HepG2 (cell line): ENCODE data around the gene RAB42. TPM values are rescaled to one million over a fixed set of nuclear protein-coding genes. Genes with fewer than 3 reads are reported as not detected.

Experiments
- ATAC-seq: fragments of 200-7000 bp; cut with Tn5 transposase; 3 replicates; pipeline ENCODE4 v1.9.1; 2020; ENCODE audit warnings: mild to moderate bottlenecking, moderate library complexity
- BruUV-seq: library from RNA; stranded (reverse); fragments of 400-500 nt; replicated peaks from 2 replicates; lab custom pipeline; 2021; lab: Mats Ljungman, UMichigan
- CTCF ChIA-PET: fragments of 300-600 bp; formaldehyde crosslinking; extraction: SDS; loops from one replicate; lab custom pipeline; 2021; ENCODE audit warnings: low total read pairs, inconsistent platforms, low intra/inter-chr PET ratio; lab: Yijun Ruan, JAX
- POLR2A ChIA-PET: fragments of 350-600 bp; sonication (Branson Sonifier 250); formaldehyde crosslinking; loops from one replicate; lab custom pipeline; 2020; ENCODE audit warnings: antibody characterized with exemption, inconsistent platforms; lab: Yijun Ruan, JAX
- DNase-seq: peaks from one replicate; pipeline ENCODE4 v3.0.0-alpha.2; 2015; ENCODE audit warnings: low spot score
- FAIRE-seq: peaks from 3 replicates; lab custom pipeline; 2011; peaks lifted over from hg19 to GRCh38; lab: Jason Lieb, UNC
- H2AFZ ChIP-seq: one replicate; pipeline ENCODE4 v1.6.1; 2011; ENCODE audit warnings: low read length, inconsistent platforms
- H3K27ac ChIP-seq: fragments of 300-600 bp; 3 replicates; pipeline ENCODE4 v1.8.0; 2011; ENCODE audit warnings: mixed run types, mild to moderate bottlenecking, mixed read lengths, low read length, inconsistent platforms; ENCODE audit not compliant: insufficient read depth; ENCODE audit errors: extremely low read length
- H3K27me3 ChIP-seq, 2 experiments: fragments of 200-600 bp in 1 of 2; 2 replicates in 1 of 2; 3 replicates in 1 of 2; pipeline versions ENCODE4 v1.6.0 to v1.8.0; 2011; ENCODE audit warnings: low read length in 2 of 2, mild to moderate bottlenecking in 2 of 2, moderate library complexity in 2 of 2, inconsistent platforms in 1 of 2; ENCODE audit not compliant: insufficient read depth in 2 of 2, control insufficient read depth in 1 of 2
- H3K36me3 ChIP-seq, 2 experiments: fragments of 200-600 bp in 1 of 2; replicated peaks in 1 of 2; 2 replicates in 1 of 2; 3 replicates in 1 of 2; pipeline versions ENCODE4 v1.5.1 to v1.8.0; 2011; ENCODE audit warnings: low read length in 2 of 2, inconsistent platforms in 1 of 2; ENCODE audit not compliant: insufficient read depth in 2 of 2, control insufficient read depth in 1 of 2
- H3K4me1 ChIP-seq: 2 replicates; pipeline ENCODE4 v1.5.1; 2012; ENCODE audit warnings: low read length, inconsistent platforms; ENCODE audit not compliant: insufficient read depth
- H3K4me2 ChIP-seq: 2 replicates; pipeline ENCODE4 v1.6.0; 2011; ENCODE audit warnings: low read depth, low read length, inconsistent platforms
- H3K4me3 ChIP-seq, 3 experiments: fragments of 200-600 bp in 1 of 3; sonication (generic), shearing (Covaris generic) in 1 of 3; replicated peaks in 1 of 3; 2 replicates each; pipeline ENCODE4 v1.5.1; 2011 to 2016; ENCODE audit warnings: low read length in 3 of 3, inconsistent platforms in 2 of 3, low read depth in 2 of 3, mild to moderate bottlenecking in 2 of 3, control low read depth in 1 of 3, mixed read lengths in 1 of 3; ENCODE audit not compliant: insufficient read depth in 1 of 3
- H3K79me2 ChIP-seq: one replicate; pipeline ENCODE4 v1.6.1; 2011; ENCODE audit warnings: low read length, inconsistent platforms; ENCODE audit not compliant: insufficient read depth
- H3K9ac ChIP-seq: 2 replicates; pipeline ENCODE4 v1.6.0; 2011; ENCODE audit warnings: mild to moderate bottlenecking, low read depth, low read length, inconsistent platforms; ENCODE audit not compliant: insufficient read depth
- H3K9me3 ChIP-seq: 2 replicates; pipeline ENCODE4 v1.5.1; 2012; ENCODE audit warnings: mild to moderate bottlenecking, low read length
- H4K20me1 ChIP-seq: 2 replicates; pipeline ENCODE4 v1.6.0; 2011; ENCODE audit warnings: inconsistent platforms, mild to moderate bottlenecking, low read length, moderate library complexity; ENCODE audit not compliant: insufficient read depth
- EEA1 ChIP-seq: sonication (generic); formaldehyde crosslinking; IDR thresholded peaks from 2 replicates; pipeline ENCODE4 v1.5.1; 2020; ENCODE audit warnings: mild to moderate bottlenecking, missing genetic modification reagents, borderline replicate concordance
- EP300 ChIP-seq, 3 experiments: sonication (generic) in 1 of 3; formaldehyde crosslinking in 1 of 3; IDR thresholded peaks; 2 replicates each; pipeline versions ENCODE4 v1.5.1 to v1.6.1; 2011 to 2020; ENCODE audit warnings: low read depth in 2 of 3, low read length in 2 of 3, borderline replicate concordance in 1 of 3, improper control_type of control experiment in 1 of 3, mild to moderate bottlenecking in 1 of 3, missing genetic modification reagents in 1 of 3, moderate library complexity in 1 of 3
- ERF ChIP-seq: IDR thresholded peaks from 2 replicates; pipeline ENCODE4 v1.6.1; 2018; ENCODE audit warnings: missing biosample characterization, missing genetic modification reagents
- FOXM1 ChIP-seq: sonication (generic); formaldehyde crosslinking; IDR thresholded peaks from 2 replicates; pipeline ENCODE4 v1.5.0; 2020; ENCODE audit warnings: missing genetic modification reagents
- GFI1 ChIP-seq: sonication (generic); formaldehyde crosslinking; IDR thresholded peaks from 2 replicates; pipeline ENCODE4 v1.5.0; 2020; ENCODE audit warnings: missing genetic modification reagents, mild to moderate bottlenecking, borderline replicate concordance
- HOMEZ ChIP-seq: IDR thresholded peaks from 2 replicates; pipeline ENCODE4 v1.6.1; 2016; ENCODE audit warnings: low read depth
- KLF16 ChIP-seq, 2 experiments: sonication (generic) in 1 of 2; formaldehyde crosslinking in 1 of 2; IDR thresholded peaks; 2 replicates each; pipeline versions ENCODE4 v1.6.1 to v1.8.0; 2016 to 2023; ENCODE audit warnings: missing genetic modification reagents in 2 of 2, missing compliant biosample characterization in 1 of 2
- MIER3 ChIP-seq: IDR thresholded peaks from 2 replicates; pipeline ENCODE4 v1.6.1; 2016; ENCODE audit warnings: missing compliant biosample characterization, borderline replicate concordance
- MYPOP ChIP-seq: sonication (generic); formaldehyde crosslinking; IDR thresholded peaks from 2 replicates; pipeline ENCODE4 v1.8.1; 2023; ENCODE audit warnings: mild to moderate bottlenecking, moderate library complexity, missing genetic modification reagents
- NFKBIZ ChIP-seq: IDR thresholded peaks from 2 replicates; pipeline ENCODE4 v1.6.1; 2018; ENCODE audit warnings: missing genetic modification reagents, missing compliant biosample characterization
- RAD21 ChIP-seq: fragments of 450-650 bp; formaldehyde crosslinking; IDR thresholded peaks from 2 replicates; pipeline ENCODE4 v1.5.0; 2020; ENCODE audit warnings: mild to moderate bottlenecking
- SMC3 ChIP-seq: IDR thresholded peaks from 2 replicates; pipeline ENCODE4 v1.6.1; 2011; ENCODE audit warnings: low read length, improper control_type of control experiment
- STAG1 ChIP-seq: sonication (generic); formaldehyde crosslinking; IDR thresholded peaks from 2 replicates; pipeline ENCODE4 v1.4.0; 2020; ENCODE audit warnings: missing genetic modification reagents
- TEAD3 ChIP-seq: optimal IDR thresholded peaks from 2 replicates; pipeline ENCODE3; 2016; ENCODE audit warnings: borderline replicate concordance
- ZNF770 ChIP-seq: sonication (generic); formaldehyde crosslinking; IDR thresholded peaks from 2 replicates; pipeline ENCODE4 v1.5.0; 2020; ENCODE audit warnings: mild to moderate bottlenecking, missing genetic modification reagents
- ZNF784 ChIP-seq: sonication (generic); formaldehyde crosslinking; IDR thresholded peaks from 2 replicates; pipeline ENCODE4 v1.5.1; 2020; ENCODE audit warnings: missing genetic modification reagents, mild to moderate bottlenecking, borderline replicate concordance
- WGBS: methylation state at CpG from one replicate; pipeline ENCODE4 v1.1.6; 2017; ENCODE audit warnings: low lambda C conversion rate; 5-methylcytosine and 5-hydroxymethylcytosine counted together
- in situ Hi-C: cut with HindIII; loops from 2 replicates; pipeline ENCODE4 v1.10.0; 2017; ENCODE audit warnings: low pct_unique_long_range_greater_than_20kb; ENCODE audit not compliant: extremely low pct_ligation_motif_present
- intact Hi-C: fragments of 100-400 bp; cut with micrococcal nuclease; formaldehyde crosslinking; loops from one replicate; pipeline ENCODE4 v1.10.0; 2022; ENCODE audit not compliant: unreplicated experiment
- polyA plus RNA-seq, 8 experiments: library from polyadenylated mRNA; depleted of rRNA in 3 of 8; stranded (reverse) in 7 of 8; unstranded in 1 of 8; fragments of >200 nt; fragmentation: Illumina TruSeq in 4 of 8; extraction: Trizol in 4 of 8; gene quantifications; 2 replicates each; pipeline versions ENCODE4 v1.2.1 to v1.2.3, GENCODE V29; 2011 to 2016; ENCODE audit warnings: low read depth in 4 of 8, missing spikeins in 1 of 8, mixed read lengths in 1 of 8; ENCODE audit not compliant: insufficient read depth in 1 of 8
- total RNA-seq, 5 experiments: library from RNA; depleted of rRNA; stranded (reverse); fragments of >200 nt; fragmentation: Illumina TruSeq; extraction: Trizol; gene quantifications; 2 replicates each; pipeline ENCODE4 v1.2.3, GENCODE V29; 2016; ENCODE audit warnings: low read depth in 1 of 5

The RAB42 gene
- total and polyA plus RNA-seq, 2 of the 13 experiments (the other 11 are each of a cell fraction or from before 2014, with no cell fraction given) = 10.4 to 166 TPM

- CTCF ChIA-PET = interaction anchor here (2.6 kb wide), 1 partner anchor 85 kb away, joined by 27 read pairs; no protein-coding TSS in a partner anchor
- in situ Hi-C loops (loop anchor here (5.0 to 25.0 kb wide), 2 partner anchors 85 to 190 kb away; no protein-coding TSS in a partner anchor), intact Hi-C loops (loop anchor here (1.0 to 5.0 kb wide), 2 partner anchors 84 to 245 kb away; no protein-coding TSS in a partner anchor)
- FAIRE-seq = peak; percentile 64
- peaks cover 0 to 4% of the 10 kb centered on the region in 2 experiments; a peak in 2 of 5 replicates for H3K36me3 ChIP-seq
- DNase-seq = peak; percentile 81
- no TSS peak for BruUV-seq
- POLR2A ChIA-PET = interaction anchor here (0.9 to 3.3 kb wide), 11 partner anchors 21 to 354 kb away, joined by 3 to 39 read pairs (median 4); partner anchors contain the start of genes RCC1 and TAF12
- WGBS = 70% methylated on average over 15 of the region's 15 CpGs
- no peak overlapping the region for H2AFZ ChIP-seq
- peaks cover 40% of the 10 kb centered on the region for H3K4me1 ChIP-seq
- no peaks in the 10 kb centered on the region for H4K20me1 ChIP-seq
- no peak overlapping the region for H3K9ac ChIP-seq
- no peak overlapping the region for H3K27ac ChIP-seq
- ATAC-seq = peak; percentile 55
- H3K27me3 ChIP-seq = no peaks in the 10 kb centered on the region
- H3K4me2 ChIP-seq = no peak overlapping the region
- H3K4me3 ChIP-seq = no peak overlapping the region
- no peaks in the 10 kb centered on the region for H3K79me2 ChIP-seq
- no peaks in the 10 kb centered on the region for H3K9me3 ChIP-seq
- TF ChIP-seq GFI1 (CRISPR knock-in tag) = 0 out of 2 replicates have a peak, but pooled peaks have one; percentile 23
- peak; percentile 60; the same call in 1 of the 2 replicates for TF ChIP-seq MIER3 (CRISPR knock-in tag)
- no peak for TF ChIP-seq EEA1
- 0 out of 2 replicates have a peak, but pooled peaks have one; percentile 19 for TF ChIP-seq ZNF770
- TF ChIP-seq NFKBIZ (CRISPR knock-in tag) = 0 out of 2 replicates have a peak, but pooled peaks have one; percentile 30
- peak; percentile 78 for TF ChIP-seq RAD21 (CRISPR knock-in tag)
- TF ChIP-seq ZNF784 (CRISPR knock-in tag) = no peak
- TF ChIP-seq MYPOP (CRISPR knock-in tag) = no peak
- TF ChIP-seq TEAD3 (CRISPR knock-in tag) = peak; percentile 47
- no peak for TF ChIP-seq HOMEZ (CRISPR knock-in tag)
- TF ChIP-seq ERF (CRISPR knock-in tag) = 0 out of 2 replicates have a peak, but pooled peaks have one; percentile 42
- TF ChIP-seq SMC3 = peak; percentile 91
- peak in 1 of 2 experiments; percentile 28; a peak in 1 of 4 replicates for TF ChIP-seq KLF16 (CRISPR knock-in tag; IDR thresholded peaks at IDR 0.05)
- TF ChIP-seq STAG1 = peak; percentile 94
- no peak for TF ChIP-seq FOXM1 (CRISPR knock-in tag)
- 0 out of 4 replicates have a peak, but pooled peaks of 1 of the 2 experiments have one; percentile 20 for TF ChIP-seq EP300 (IDR thresholded peaks at IDR 0.05; ENCODE audit: low read depth in 2 of 2, low read length in 2 of 2)
- no peak for TF ChIP-seq EP300 (CRISPR knock-in tag; IDR thresholded peaks at IDR 0.05; ENCODE audit: borderline replicate concordance)
Measured at GRCh38 chr1:28602536-28603439, 10.7 kb downstream of the RAB42 start.
